HG03457 (cell line): ENCODE measurements around the gene SLC18A2.

ENCODE experiments used
- ATAC-seq: cut with Tn5 transposase; IDR thresholded peaks from one replicate; pipeline ENCODE4 v1.9.1; 2021; ENCODE audit warnings: moderate number of reproducible peaks; ENCODE audit not compliant: unreplicated experiment

SLC18A2 gene

GRCh38 chr10:117237401-117237991 lies 3.4 kb upstream of the SLC18A2 start:
- no peak for ATAC-seq

GRCh38 chr10:117239051-117239450 lies 1.9 kb upstream of the SLC18A2 start:
- ATAC-seq: no peak

GRCh38 chr10:117239721-117240620 lies 943 bp upstream of the SLC18A2 start:
- ATAC-seq: no peak

GRCh38 chr10:117241541-117242462 lies 888 bp downstream of the SLC18A2 start:
- ATAC-seq: no peak

- no peak for ATAC-seq
Measured at GRCh38 chr10:117242463-117242832, 1.5 kb downstream of the SLC18A2 start.

GRCh38 chr10:117246997-117247671 lies 6.2 kb downstream of the SLC18A2 start:
- ATAC-seq: no peak

GRCh38 chr10:117248750-117249465 lies 8.0 kb downstream of the SLC18A2 start:
- ATAC-seq: no peak

- ATAC-seq: peak; percentile 76
Measured at GRCh38 chr10:117249493-117250093, 8.7 kb downstream of the SLC18A2 start.

- no peak for ATAC-seq
Measured at GRCh38 chr10:117250411-117250810, 9.5 kb downstream of the SLC18A2 start.

GRCh38 chr10:117253908-117254307 lies 13.0 kb downstream of the SLC18A2 start:
- ATAC-seq: no peak

- no peak for ATAC-seq
Measured at GRCh38 chr10:117254338-117254737, 13.4 kb downstream of the SLC18A2 start.

GRCh38 chr10:117254774-117255735 lies 14.1 kb downstream of the SLC18A2 start:
- ATAC-seq: no peak

- ATAC-seq: no peak
Measured at GRCh38 chr10:117255835-117256460, 15.0 kb downstream of the SLC18A2 start.

GRCh38 chr10:117256910-117257309 lies 16.0 kb downstream of the SLC18A2 start:
- ATAC-seq: no peak

GRCh38 chr10:117257721-117258120 lies 16.8 kb downstream of the SLC18A2 start:
- no peak for ATAC-seq

- ATAC-seq: no peak
Measured at GRCh38 chr10:117259279-117259678, 18.4 kb downstream of the SLC18A2 start.

- ATAC-seq: no peak
Measured at GRCh38 chr10:117260084-117260483, 19.2 kb downstream of the SLC18A2 start.

GRCh38 chr10:117261501-117261900 lies 20.6 kb downstream of the SLC18A2 start:
- no peak for ATAC-seq
